ENCODE data around the gene BTC.
"Not testable (repeated sequence)": the region's sequence is repeated elsewhere in the genome, so short reads cannot be mapped to it uniquely, and the experiment has no call there.

The BTC gene

DNA sequence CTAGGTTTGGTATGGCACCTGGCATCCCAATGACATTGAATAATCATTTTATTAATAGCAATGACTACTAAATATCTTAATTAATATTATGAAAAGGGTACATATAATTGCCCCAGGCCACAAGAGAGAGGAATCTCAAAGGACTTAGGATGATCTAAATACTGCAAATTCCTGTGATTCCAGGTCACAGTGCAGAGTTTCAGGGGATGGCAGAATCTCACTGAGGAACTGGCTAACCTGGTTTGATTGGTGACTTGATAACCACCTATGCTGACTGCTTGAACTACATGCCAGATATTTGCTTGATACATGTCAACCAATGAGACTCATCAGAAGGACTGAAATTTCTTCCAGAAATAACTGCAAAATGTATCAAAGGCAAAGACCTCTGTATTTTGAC is 37.2 kb downstream of the BTC start:
- no peak for DNase-seq

DNA sequence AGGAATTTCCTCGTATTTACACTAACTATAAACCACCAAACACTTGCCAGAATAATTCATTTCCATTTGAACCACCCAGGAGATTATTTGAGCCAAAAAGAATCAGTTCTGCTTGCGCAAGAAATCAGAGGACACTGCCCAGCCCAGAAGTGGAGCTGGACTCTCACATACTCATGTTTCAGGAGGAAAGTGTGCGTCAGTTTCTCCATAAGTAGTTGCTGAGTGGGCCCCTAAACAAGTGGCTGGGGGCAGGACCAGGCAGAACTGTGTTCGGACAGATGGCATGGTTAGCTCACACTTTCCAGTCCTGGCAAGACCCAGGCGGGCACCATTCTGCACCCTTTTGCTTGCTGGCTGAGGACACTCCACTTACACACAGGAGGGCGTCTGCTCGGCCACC is 38.8 kb downstream of the BTC start:
- no peak for DNase-seq

GRCh38 chr4:74754218-74754617 is 40.1 kb downstream of the BTC start:
- DNase-seq = no peak

GRCh38 chr4:74752798-74753197 is 41.5 kb downstream of the BTC start:
- DNase-seq = no peak

DNA sequence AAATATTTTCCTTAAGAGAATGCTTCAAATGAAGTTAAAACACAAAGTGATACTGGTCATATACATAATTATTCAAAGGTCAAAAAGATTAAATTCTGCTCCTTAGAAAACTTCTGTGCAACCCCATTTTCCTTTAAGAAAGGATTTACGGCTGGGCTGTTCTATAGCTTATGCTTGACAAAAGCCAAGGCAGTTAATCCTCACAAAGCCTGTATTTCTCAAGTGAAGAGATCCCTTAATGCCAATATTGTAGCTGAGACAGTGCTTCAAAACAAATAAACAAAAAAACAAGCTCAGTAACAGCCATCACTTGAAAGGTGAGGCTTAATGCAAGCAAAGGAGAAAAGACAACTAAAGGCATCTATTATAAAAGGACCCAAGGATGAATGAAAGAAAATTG is 42.5 kb downstream of the BTC start:
- no peak for DNase-seq

DNA sequence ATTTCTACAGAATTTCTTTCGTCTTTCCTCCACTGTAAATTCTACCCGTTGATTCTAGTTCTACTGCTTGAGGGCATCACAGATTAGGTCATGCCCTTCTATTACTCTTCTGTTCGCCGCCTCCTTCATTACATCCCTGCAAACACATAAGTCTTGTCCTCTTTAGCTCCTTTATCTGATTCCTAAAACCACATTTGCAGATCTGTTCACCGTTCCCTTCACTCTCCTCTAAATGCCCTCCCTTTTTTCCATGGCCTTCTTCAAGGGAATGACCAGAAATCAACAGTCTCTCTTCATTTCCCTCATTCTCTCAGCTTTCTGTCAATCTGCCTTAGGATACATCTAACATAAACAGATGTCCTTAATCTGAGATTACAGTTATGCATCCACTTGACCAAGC is 43.1 kb downstream of the BTC start:
- DNase-seq = no peak

DNA sequence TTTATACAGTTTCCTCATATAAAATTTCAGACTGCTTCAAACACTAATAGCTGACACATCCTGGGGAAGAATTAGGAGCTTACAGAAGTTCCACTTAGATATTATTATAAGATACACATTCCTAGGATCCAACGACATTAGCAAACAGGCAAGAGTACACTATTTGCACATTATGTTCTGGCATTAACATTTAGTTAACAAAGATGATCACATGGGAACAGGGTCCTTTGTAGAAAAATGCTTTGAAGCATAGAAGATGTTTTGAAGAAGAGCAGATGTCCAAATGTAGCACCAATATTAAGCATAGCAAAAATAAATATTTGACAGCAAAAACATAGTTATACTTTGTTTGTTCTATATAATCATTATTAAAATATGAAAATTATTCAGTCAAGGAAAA is 52.1 kb downstream of the BTC start:
- no peak for DNase-seq

DNA sequence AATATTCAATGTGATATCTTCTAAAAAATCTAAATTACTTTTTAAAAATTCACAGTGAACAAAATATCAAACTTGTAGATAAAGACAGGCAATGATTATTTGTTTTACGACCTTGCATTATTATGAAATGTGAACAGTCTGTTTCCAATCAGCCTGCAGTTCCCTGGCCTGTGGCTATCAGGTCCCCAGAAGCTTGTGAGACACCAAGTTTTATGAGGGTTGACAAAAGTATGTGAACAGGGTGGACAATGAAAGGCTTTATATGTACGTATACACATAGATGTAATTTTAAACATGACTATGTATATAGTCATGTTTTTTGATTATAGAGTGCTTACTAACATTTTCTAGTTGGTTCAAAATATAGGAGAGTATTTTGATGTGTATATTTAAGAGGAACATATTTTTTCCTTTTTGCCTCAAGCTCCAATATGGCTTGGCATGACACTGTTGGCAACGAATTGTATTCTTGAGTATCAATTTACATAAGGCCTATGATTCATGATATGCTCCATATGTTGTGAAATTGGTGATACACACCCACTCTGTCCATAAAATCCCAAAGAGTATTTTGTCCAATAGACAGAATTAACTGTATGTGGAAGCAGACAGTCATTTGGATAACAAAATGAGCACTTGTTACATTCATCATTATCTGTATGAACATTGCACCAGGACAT is 55.7 kb downstream of the BTC start:
- no peak for DNase-seq

DNA sequence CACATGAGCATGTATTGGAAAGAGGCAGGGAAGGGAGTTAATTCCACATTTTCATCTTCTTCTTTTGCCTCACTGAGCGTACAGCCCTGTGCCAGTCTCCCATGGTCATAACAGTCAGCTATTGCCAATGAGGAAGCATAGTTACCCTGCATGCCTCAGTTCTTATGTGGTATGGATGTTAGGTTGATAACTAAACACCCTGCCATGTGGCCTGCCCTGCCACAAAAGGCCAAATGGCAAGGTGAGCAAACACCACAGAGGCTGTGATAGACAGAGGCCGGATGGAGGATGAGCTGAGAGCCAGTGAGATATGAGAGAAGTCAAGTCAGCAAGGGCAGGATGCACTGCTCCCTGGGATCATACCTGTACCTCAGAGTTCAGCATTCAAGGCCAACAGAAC is 59.3 kb downstream of the BTC start:
- no peak for DNase-seq

DNA sequence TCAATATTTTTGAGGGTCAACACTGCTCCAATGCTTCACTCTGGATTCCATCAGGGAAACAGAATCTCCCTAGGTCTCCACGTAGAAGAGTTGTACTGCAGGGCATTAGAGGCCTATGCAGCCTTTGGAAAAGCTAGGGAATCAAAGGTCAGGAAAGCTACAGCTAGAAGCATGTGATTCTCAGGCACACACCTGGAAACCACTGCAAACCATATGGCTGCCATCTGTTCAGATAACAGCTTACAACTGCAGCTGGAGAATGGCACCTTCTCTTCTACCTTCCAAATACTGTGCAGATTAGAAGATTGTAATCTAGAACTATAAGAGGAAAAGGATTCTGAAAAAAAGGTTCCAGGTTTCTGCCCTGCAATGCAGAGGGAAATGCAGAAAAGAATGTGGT is 60.6 kb downstream of the BTC start:
- DNase-seq = no peak

DNA sequence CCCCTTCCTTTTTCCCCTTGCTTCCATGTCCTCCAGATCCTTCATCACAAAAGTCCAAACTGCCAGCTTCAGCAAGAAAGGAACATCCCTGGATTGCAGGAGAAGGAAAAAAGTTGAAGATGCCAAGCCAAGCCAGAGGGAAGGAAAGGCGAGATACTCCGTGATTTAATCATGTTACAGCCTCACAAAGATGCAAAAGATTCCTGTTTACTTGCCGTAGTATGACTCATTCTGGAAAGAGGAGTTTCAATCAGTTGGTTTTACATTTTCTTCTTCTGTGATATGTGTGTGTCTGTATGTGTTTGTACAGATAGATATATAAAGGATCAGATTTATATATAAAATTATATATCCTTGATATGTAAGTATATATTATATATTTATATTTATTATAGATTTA is 69.3 kb downstream of the BTC start:
- DNase-seq = no peak

- DNase-seq = no peak
Observed at GRCh38 chr4:74716436-74716765, 77.9 kb downstream of the BTC start.

- DNase-seq = no peak
Observed at GRCh38 chr4:74715706-74716435, 78.5 kb downstream of the BTC start.

- no peak for DNase-seq
Observed at GRCh38 chr4:74714611-74715130, 79.7 kb downstream of the BTC start.

- DNase-seq = not testable (repeated sequence)
Observed at GRCh38 chr4:74708135-74708534, 86.2 kb downstream of the BTC start.
